Activated CD4-positive, alpha-beta T cell treated with anti-CD3 and anti-CD28 coated beads for 1 hour (primary cell): ENCODE data around the gene LTBR.

Experiments used
- DNase-seq: peaks from one replicate; pipeline ENCODE4 v3.0.0-alpha.2; 2020

The LTBR gene

GRCh38 chr12:6369916-6370575 lies 13.9 kb upstream of the LTBR start:
- no peak for DNase-seq

GRCh38 chr12:6370576-6370935 lies 13.4 kb upstream of the LTBR start:
- DNase-seq = no peak

GRCh38 chr12:6370994-6371754 lies 12.8 kb upstream of the LTBR start:
- no peak for DNase-seq

GRCh38 chr12:6372403-6373003 lies 11.5 kb upstream of the LTBR start:
- no peak for DNase-seq

- DNase-seq = no peak
Observed at GRCh38 chr12:6373022-6373787, 10.8 kb upstream of the LTBR start.

GRCh38 chr12:6374028-6374785 lies 9.8 kb upstream of the LTBR start:
- DNase-seq = no peak

- no peak for DNase-seq
Observed at GRCh38 chr12:6374786-6375160, 9.2 kb upstream of the LTBR start.

GRCh38 chr12:6375269-6376078 lies 8.5 kb upstream of the LTBR start, which contains the start of gene SCNN1A:
TSS of gene SCNN1A (minus strand) at chr12:6375563. CDS start at chr12:6374783, 780 bp downstream.
- DNase-seq = no peak

GRCh38 chr12:6376079-6376869 lies 7.7 kb upstream of the LTBR start:
- DNase-seq = no peak

- no peak for DNase-seq
Observed at GRCh38 chr12:6376870-6377666, 6.9 kb upstream of the LTBR start.

GRCh38 chr12:6377667-6377994 lies 6.3 kb upstream of the LTBR start:
- DNase-seq = no peak

GRCh38 chr12:6378709-6379472 lies 5.1 kb upstream of the LTBR start:
- no peak for DNase-seq

GRCh38 chr12:6380141-6381121 lies 3.5 kb upstream of the LTBR start:
- DNase-seq = no peak

GRCh38 chr12:6382371-6382770 lies 1.6 kb upstream of the LTBR start:
- DNase-seq = no peak

- no peak for DNase-seq
Observed at GRCh38 chr12:6382982-6383381, 980 bp upstream of the LTBR start.

- DNase-seq = no peak
Observed at GRCh38 chr12:6384499-6385436, 806 bp downstream of the LTBR start.

- no peak for DNase-seq
Observed at GRCh38 chr12:6386038-6386437, 2.1 kb downstream of the LTBR start.
